ENCODE results near the gene RINT1. TPM values are rescaled to one million over a fixed set of nuclear protein-coding genes. Genes with fewer than 3 reads are reported as not detected.
"Not testable (repeated sequence)": the region's sequence is repeated elsewhere in the genome, so short reads cannot be mapped to it uniquely, and the experiment has no call there.

RINT1 gene
- total RNA-seq, 1 donor from 2014 or later, result 12.5 TPM

DNA sequence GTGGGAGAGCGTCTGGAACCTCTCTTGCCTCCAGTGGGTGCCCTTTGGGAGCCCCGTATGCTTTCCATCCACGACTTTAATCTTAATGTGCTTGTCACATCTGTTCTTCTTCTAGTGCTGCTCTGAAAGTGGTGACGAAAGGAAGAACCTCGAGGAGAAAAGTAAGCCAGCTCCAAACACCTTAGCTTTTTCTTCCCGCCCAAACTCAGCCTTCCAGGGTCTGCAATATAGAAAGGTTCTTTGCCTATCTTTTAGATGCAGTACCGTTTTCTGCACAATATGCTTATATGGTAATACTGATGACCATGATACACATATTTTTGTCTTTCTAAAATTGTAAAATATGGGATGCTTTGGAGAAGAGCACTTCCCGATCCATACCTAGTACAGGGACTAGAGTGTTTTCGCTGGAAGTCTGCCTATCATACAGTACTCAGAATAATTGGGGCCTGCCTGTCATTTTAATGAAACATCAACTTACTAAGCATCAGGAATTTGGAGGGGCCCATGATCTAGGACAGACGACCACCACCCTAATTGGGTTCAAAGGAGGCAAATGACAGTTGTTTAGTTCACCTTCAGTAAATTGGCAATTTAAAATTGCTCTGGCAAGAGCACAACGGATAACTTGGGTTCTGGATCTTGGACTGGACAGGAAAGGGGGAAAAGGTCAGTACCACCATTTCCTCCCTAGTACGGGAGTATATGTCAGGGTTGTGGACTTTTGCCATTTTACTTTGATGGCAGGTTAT lies 884 bp downstream of the RINT1 start:
- DNase-seq (ENCODE audit: low spot score), result no peak

GRCh38 chr7:105538339-105538738 lies 6.3 kb downstream of the RINT1 start:
- no peak for DNase-seq (ENCODE audit: low spot score)

- no peak for DNase-seq (ENCODE audit: low spot score)
Measured at GRCh38 chr7:105559926-105560325, 27.9 kb downstream of the RINT1 start.

- no peak for DNase-seq (ENCODE audit: low spot score)
Measured at GRCh38 chr7:105565190-105565589, 33.2 kb downstream of the RINT1 start.

DNA sequence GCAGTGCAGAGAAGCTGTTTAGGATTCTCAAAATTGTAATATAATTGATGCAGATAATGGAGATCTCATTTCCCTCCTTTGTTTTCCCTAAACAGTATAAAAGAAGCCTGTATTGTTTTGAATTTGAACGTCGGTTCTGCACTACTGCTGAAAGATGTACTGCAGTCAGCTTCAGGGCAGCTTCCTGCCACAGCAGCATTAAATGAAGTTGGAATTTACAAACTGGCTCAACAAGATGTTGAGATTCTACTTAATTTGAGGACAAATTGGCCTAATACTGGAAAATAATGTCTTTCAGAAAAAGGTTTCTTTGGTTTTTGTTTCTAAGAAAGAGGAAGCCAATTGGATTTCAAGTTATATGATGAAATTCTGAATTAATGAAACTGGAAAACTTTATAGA lies 35.0 kb downstream of the RINT1 start:
- DNase-seq (ENCODE audit: low spot score), result no peak

DNA sequence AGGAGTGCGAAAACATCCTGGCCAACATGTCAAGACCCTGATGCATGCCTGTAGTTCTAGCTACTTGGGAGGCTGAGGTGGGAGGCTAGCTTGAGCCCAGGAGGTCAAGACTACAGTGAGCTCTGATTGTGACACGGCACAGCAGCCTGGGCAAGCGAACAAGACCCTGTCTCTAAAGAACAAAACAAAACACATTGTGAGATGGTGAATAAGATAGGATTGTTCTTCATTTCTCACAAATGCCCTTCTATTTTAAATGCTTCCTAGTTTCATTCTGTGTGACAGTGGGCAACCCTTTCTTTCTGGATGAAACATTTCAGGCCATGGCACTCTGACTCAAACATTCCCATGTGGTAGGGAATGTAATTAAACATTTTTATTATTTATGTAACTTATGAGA lies 35.8 kb downstream of the RINT1 start:
- no peak for DNase-seq (ENCODE audit: low spot score)

DNA sequence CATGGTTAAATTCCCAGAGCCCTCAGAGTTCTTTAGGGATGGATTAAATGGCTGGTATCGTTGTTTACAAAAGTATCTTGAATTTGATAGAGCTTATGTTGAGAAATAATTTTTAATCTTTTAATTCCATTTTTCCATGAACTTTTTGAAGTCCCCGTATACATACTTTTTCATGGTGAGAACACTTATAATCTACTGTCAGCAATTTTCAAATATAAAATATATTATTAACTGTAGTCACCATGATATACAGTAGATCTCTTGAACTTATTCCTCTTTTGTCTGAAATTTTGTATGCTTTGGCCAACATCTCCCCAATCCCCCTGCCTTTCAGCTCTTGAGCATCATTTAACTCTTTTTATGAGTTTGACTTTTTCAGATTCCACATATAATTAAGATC lies 39.9 kb downstream of the RINT1 start:
- DNase-seq (ENCODE audit: low spot score), result no peak

GRCh38 chr7:105577251-105577650 lies 45.2 kb downstream of the RINT1 start:
- no peak for DNase-seq (ENCODE audit: low spot score)

- DNase-seq (ENCODE audit: low spot score), result no peak
Measured at GRCh38 chr7:105578496-105578895, 46.5 kb downstream of the RINT1 start.

DNA sequence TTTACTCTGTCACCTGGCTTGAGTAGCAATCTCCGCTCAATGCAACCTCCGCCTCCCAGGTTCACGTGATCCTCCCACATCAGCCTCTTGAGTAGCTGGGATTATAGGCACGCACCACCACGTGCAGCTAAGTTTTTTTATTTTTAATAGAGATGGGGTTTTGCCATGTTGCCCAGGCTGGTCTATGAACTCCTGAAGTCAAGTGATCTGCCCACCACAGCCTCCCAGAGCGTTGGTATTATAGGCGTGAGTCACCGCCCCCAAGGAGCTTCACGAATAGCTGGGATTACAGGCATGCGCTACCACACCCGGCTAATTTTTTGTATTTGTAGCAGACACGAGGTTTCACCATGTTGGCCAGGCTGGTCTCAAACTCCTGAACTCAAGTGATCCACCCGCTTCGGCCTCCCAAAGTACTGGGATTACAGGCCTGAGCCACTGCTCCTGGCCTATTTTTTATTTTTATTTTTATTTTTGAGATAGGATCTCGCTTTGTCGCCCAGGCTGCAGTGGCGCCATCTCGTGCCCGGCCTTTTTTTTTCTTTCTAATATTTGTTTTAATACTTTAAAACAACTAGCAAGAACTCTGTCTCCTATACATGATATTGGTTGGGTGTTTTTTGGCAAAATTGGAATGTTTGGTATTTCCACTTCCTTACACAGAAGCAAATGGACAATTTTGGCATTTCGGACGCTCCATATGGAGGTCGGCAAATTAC lies 48.2 kb downstream of the RINT1 start:
- no peak for DNase-seq (ENCODE audit: low spot score)

- DNase-seq (ENCODE audit: low spot score), result peak; percentile 40
Measured at GRCh38 chr7:105581066-105581811, 49.2 kb downstream of the RINT1 start, which contains the start of gene EFCAB10. TSS of gene EFCAB10 (minus strand) at chr7:105581493. CDS start at chr7:105581463, 30 bp downstream.

DNA sequence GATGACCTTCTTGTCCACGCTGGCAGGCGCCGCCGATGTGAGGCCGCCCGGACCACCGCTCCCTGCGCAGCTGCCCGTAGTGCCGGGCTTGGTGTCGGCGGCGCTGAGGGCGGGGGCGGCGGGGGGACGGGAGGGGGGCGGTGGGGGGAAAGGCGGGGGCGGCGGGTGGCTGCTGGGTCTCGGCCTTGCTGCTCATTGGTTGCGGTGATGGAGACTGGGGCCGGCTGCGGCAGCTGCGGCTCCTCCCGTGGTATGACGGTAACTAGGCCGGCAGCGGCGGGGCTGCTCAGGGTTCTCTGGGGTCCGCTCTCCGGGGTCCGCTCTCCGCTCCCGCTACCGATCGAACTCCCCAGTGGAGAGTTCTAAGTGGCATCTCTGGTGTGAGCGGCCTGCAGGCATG lies 51.1 kb downstream of the RINT1 start:
- DNase-seq (ENCODE audit: low spot score), result no peak

DNA sequence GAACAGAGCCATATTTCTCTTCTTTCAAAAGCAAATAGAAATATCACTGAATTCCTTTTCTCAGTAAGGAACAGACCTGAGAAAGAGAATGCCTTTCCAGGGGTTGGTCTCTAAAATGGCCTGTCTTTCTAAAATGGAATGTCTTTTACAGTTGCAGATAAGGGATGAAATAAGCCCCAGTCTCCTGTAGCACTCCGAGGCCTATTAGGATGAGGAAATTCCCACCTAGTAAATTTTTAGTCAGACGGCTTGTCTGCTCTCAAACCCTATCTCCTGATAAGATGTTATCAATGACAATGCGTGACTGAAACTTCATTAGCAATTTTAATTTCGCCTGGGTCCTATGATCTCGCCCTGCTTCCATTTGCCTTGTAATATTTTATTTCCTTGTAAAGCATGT lies 52.2 kb downstream of the RINT1 start:
- no peak for DNase-seq (ENCODE audit: low spot score)

GRCh38 chr7:105585850-105586500 lies 54.0 kb downstream of the RINT1 start:
- DNase-seq (ENCODE audit: low spot score), result no peak

DNA sequence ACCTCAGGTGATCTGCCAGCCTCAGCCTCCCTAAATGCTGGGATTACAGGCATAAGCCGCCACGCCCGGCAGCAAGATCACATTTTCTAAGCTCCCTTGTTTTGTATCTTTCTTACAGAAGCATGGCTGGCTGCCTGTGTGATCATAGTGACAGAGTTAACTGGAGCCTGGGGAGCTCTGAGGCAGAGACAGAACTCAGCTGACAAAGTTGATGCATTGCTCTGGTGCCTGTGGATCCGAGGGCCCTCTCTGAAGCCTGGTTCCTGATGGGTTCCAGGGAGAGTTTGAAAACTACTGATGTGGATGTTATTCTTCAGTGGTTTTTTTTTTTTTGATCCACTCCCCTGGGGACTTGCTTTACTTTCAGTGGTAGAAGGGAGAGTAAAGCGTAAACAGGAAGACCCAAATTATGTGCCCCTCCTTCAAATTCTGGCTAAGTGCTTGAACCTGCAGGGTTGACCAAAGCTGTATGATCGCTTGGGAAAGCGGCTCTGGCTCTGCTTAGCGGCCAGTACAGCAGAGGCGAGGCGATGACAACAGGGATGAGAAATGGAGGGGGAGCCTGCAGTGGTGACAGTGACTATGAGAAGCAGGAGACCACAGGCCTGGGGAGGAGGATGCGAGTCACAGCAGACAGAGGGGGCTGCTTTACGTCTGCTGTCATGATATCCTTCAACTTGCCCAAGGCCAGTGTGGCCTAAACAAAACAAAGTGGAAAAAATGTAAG lies 56.1 kb downstream of the RINT1 start:
- peak; percentile 23 for DNase-seq (ENCODE audit: low spot score)

- DNase-seq (ENCODE audit: low spot score), result peak; percentile 68
Measured at GRCh38 chr7:105589356-105590077, 57.5 kb downstream of the RINT1 start.

GRCh38 chr7:105590793-105591192 lies 58.8 kb downstream of the RINT1 start:
- no peak for DNase-seq (ENCODE audit: low spot score)

GRCh38 chr7:105591522-105591921 lies 59.5 kb downstream of the RINT1 start:
- DNase-seq (ENCODE audit: low spot score), result no peak

DNA sequence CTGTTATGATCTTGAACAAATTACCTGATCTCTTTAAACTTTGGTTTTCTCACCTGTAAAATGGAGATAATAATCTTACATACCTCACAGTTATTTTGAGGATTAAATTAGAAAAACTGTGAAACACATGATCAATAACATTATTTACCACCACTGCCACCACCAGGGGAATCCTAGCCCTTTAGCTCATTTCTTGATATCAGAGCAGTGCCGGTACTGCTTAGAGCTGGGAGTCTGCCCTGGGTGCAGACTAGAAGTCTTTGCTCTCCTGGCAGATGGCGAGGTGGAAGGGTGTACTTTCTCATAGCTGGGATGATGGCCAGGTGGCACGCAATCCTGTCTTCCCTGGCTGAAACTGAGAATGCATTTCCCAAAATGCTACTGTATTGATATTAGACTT lies 62.0 kb downstream of the RINT1 start:
- DNase-seq (ENCODE audit: low spot score), result no peak

DNA sequence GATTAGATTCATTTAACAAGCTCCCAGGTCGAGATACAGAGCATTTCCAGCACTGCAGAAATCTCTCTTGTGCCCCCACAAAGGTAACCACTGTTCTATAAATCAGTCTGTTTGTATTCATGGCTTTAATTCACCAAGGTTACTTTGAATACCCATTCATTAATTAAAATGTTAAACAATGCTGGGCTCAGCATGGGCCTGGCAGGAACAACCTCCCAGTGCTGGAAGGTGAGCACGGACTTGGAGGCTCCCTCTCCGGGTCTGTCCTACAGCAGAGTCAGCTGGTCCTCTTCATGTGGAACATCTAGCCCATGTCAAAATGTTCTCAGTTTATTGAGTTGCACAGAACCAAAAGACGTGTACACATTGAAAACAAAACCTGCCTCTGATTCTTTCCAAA lies 64.9 kb downstream of the RINT1 start:
- no peak for DNase-seq (ENCODE audit: low spot score)

DNA sequence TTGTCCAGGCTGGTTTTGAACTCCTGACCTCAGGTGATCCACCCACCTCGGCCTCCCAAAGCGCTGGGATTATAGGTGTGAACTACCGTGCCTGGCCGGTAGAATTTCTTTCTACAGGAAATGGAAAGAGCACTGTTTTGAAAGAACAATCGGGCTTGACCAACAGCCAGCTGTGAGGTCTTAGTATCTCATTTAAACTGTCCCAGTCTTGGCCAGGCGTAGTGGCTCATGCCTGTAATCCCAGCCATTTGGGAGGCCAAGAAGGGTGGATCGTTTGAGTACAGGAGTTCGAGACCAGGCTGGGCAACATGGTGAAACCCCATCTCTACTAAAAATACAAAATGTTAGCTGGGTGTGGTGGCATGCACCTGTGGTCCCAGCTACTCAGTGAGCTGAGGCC lies 67.1 kb downstream of the RINT1 start:
- not testable (repeated sequence) for DNase-seq (ENCODE audit: low spot score)
